DMS 273 (cell line): ENCODE data around the gene ANKRD53.
A peak's percentile ranks its signal among the peaks of the same experiment; 100 is the strongest.

ENCODE experiments used
- DNase-seq: peaks from one replicate; lab custom pipeline; 2025; ENCODE audit not compliant: unreplicated experiment; lab: John Stamatoyannopoulos, UW

ANKRD53 gene

GRCh38 chr2:70942396-70943204 lies 35.8 kb upstream of the ANKRD53 start:
- DNase-seq = peak; percentile 54

- no peak for DNase-seq
These were observed 35.1 kb upstream of the ANKRD53 start for GRCh38 chr2:70943205-70943871.

- no peak for DNase-seq
These were observed 34.2 kb upstream of the ANKRD53 start for GRCh38 chr2:70944111-70944690.

- peak; percentile 85 for DNase-seq
These were observed 31.5 kb upstream of the ANKRD53 start for GRCh38 chr2:70946832-70947442.

GRCh38 chr2:70947556-70948184 lies 30.8 kb upstream of the ANKRD53 start:
- no peak for DNase-seq

- DNase-seq = peak; percentile 93
These were observed 30.0 kb upstream of the ANKRD53 start for GRCh38 chr2:70948337-70949003.

- DNase-seq = no peak
These were observed 29.3 kb upstream of the ANKRD53 start for GRCh38 chr2:70949086-70949485.

- no peak for DNase-seq
These were observed 23.5 kb upstream of the ANKRD53 start for GRCh38 chr2:70954886-70955285.

- no peak for DNase-seq
These were observed 22.3 kb upstream of the ANKRD53 start for GRCh38 chr2:70956141-70956540.

GRCh38 chr2:70957798-70958197 lies 20.6 kb upstream of the ANKRD53 start:
- no peak for DNase-seq

GRCh38 chr2:70958759-70959158 lies 19.7 kb upstream of the ANKRD53 start:
- DNase-seq = no peak

GRCh38 chr2:70959271-70959761 lies 19.1 kb upstream of the ANKRD53 start:
- DNase-seq = no peak

- DNase-seq = peak; percentile 26
These were observed 18.3 kb upstream of the ANKRD53 start for GRCh38 chr2:70959851-70960832.

GRCh38 chr2:70960833-70961647 lies 17.4 kb upstream of the ANKRD53 start:
- no peak for DNase-seq

- no peak for DNase-seq
These were observed 16.8 kb upstream of the ANKRD53 start for GRCh38 chr2:70961648-70961994.

GRCh38 chr2:70962211-70962884 lies 16.1 kb upstream of the ANKRD53 start:
- no peak for DNase-seq

- no peak for DNase-seq
These were observed 15.2 kb upstream of the ANKRD53 start for GRCh38 chr2:70962885-70963878.
